Stimulated activated naive CD8-positive, alpha-beta T cell treated with anti-CD3 and anti-CD28 coated beads, Interleukin-15, Interleukin-2, amounts not matched to agents 100 ng/mL and 50 ng/mL, for 24 hours (primary cell): ENCODE measurements around the gene SLC6A4.
A peak's percentile ranks its signal among the peaks of the same experiment; 100 is the strongest.

ENCODE experiments used
- H3K27ac Mint-ChIP-seq: one replicate; pipeline ENCODE4 v1.8.0; 2021; ENCODE audit warnings: mild to moderate bottlenecking, mixed read lengths
- H3K27me3 Mint-ChIP-seq: one replicate; pipeline ENCODE4 v1.8.0; 2021; ENCODE audit warnings: mixed read lengths
- H3K36me3 Mint-ChIP-seq: one replicate; pipeline ENCODE4 v1.8.0; 2021; ENCODE audit warnings: low read depth, mixed read lengths
- H3K4me1 Mint-ChIP-seq: one replicate; pipeline ENCODE4 v1.8.0; 2021; ENCODE audit warnings: low read depth, mixed read lengths
- H3K4me3 Mint-ChIP-seq: one replicate; pipeline ENCODE4 v1.8.0; 2021; ENCODE audit warnings: mild to moderate bottlenecking, mixed read lengths
- H3K9me3 Mint-ChIP-seq: one replicate; pipeline ENCODE4 v1.8.0; 2021; ENCODE audit warnings: mixed read lengths

The SLC6A4 gene

GRCh38 chr17:30246460-30246859 is 11.0 kb upstream of the SLC6A4 start:
- Mint-ChIP-seq H3K4me1 (no peaks in the 10 kb centered on the region), H3K27ac (no peak overlapping the region), H3K9me3 (no peaks in the 10 kb centered on the region)

GRCh38 chr17:30244853-30245385 is 9.4 kb upstream of the SLC6A4 start:
- Mint-ChIP-seq H3K27ac (no peak overlapping the region), H3K4me1 (no peaks in the 10 kb centered on the region), H3K9me3 (no peaks in the 10 kb centered on the region)

More at GRCh38 chr17:30246460-30246859, 11.0 kb upstream of the SLC6A4 start:
- H3K27me3 Mint-ChIP-seq, result no peaks in the 10 kb centered on the region
- peaks cover 56% of the 10 kb centered on the region for H3K36me3 Mint-ChIP-seq
- H3K4me3 Mint-ChIP-seq, result no peak overlapping the region

DNA sequence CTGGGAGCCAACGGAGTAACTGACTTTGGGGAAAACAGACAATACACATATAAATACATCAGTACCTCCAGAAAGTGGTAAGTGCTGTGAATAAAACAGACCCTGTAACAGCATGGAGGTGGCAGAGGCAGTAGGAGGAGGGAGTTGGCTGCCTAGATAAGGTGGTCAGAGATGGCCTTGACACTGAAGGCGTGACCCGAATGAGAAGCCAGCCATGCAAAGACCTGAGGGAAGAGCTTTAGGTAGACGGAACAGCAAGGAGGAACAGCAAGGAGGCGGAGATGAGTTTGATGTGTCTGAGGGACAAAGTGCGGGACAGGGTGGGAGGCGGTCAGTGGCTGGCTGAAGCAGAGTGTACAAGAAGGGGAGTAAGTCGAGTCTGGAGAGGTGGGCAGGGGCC is 8.1 kb upstream of the SLC6A4 start:
- H3K27ac Mint-ChIP-seq, result no peak overlapping the region
- H3K4me3 Mint-ChIP-seq, result no peak overlapping the region
- no peaks in the 10 kb centered on the region for H3K9me3 Mint-ChIP-seq
- H3K36me3 Mint-ChIP-seq, result peaks cover 27% of the 10 kb centered on the region
- H3K27me3 Mint-ChIP-seq, result peaks cover 16% of the 10 kb centered on the region
- H3K4me1 Mint-ChIP-seq, result no peaks in the 10 kb centered on the region

More at GRCh38 chr17:30244853-30245385, 9.4 kb upstream of the SLC6A4 start:
- H3K36me3 Mint-ChIP-seq, result peaks cover 40% of the 10 kb centered on the region
- no peak overlapping the region for H3K4me3 Mint-ChIP-seq
- peaks cover 9% of the 10 kb centered on the region for H3K27me3 Mint-ChIP-seq

DNA sequence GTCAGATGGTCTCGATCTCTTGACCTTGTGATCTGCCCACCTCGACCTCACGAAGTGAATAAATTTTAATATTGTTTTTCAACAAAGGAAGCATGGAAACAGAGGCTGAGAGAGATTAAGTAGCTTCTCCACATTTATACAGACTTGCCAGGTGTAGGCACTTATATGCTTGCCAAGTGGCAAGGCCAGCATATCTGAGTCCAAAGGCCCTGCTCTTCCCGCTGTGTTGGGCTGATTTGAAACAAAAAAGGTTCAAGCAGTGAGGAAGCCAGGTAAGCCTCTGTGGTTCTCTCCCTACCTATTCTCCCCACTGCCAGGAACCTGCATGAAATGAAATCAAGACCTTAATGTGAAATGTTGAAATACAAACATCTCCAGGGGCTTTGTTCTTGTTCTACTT is 7.5 kb upstream of the SLC6A4 start:
- no peak overlapping the region for H3K4me3 Mint-ChIP-seq
- H3K9me3 Mint-ChIP-seq, result no peaks in the 10 kb centered on the region
- H3K27ac Mint-ChIP-seq, result no peak overlapping the region
- H3K4me1 Mint-ChIP-seq, result peaks cover 3% of the 10 kb centered on the region
- H3K36me3 Mint-ChIP-seq, result peaks cover 21% of the 10 kb centered on the region
- peaks cover 21% of the 10 kb centered on the region for H3K27me3 Mint-ChIP-seq

GRCh38 chr17:30241051-30241450 is 5.6 kb upstream of the SLC6A4 start:
- Mint-ChIP-seq H3K4me3 (no peak overlapping the region), H3K4me1 (peaks cover 8% of the 10 kb centered on the region), H3K9me3 (no peaks in the 10 kb centered on the region), H3K27me3 (peaks cover 37% of the 10 kb centered on the region), H3K36me3 (peaks cover 4% of the 10 kb centered on the region), H3K27ac (no peak overlapping the region)

- peaks cover 41% of the 10 kb centered on the region for H3K27me3 Mint-ChIP-seq
- no peaks in the 10 kb centered on the region for H3K36me3 Mint-ChIP-seq
- no peaks in the 10 kb centered on the region for H3K9me3 Mint-ChIP-seq
- no peak overlapping the region for H3K4me3 Mint-ChIP-seq
- H3K27ac Mint-ChIP-seq, result no peak overlapping the region
- peaks cover 9% of the 10 kb centered on the region for H3K4me1 Mint-ChIP-seq
These were observed 4.7 kb upstream of the SLC6A4 start for GRCh38 chr17:30240177-30240576.

DNA sequence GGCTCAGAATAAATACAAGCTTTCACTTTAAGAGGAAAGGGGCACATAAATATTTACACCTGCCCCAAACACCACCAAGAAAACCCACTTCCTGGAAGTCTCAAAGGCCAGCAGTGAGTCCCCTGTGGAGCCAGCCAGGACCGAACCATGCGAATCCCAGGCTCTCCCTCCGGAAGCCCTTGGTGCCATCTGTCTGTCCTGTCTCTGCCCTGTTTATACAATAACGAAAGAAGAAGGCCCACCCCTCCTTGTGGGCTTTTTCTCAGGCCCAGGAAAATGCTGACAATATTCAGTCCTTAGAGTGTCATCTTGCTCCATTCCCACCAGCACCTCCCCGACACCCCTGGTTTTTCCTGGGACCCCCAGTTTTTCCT is 3.6 kb upstream of the SLC6A4 start:
- Mint-ChIP-seq H3K9me3 (no peaks in the 10 kb centered on the region), H3K4me1 (peaks cover 15% of the 10 kb centered on the region), H3K36me3 (no peaks in the 10 kb centered on the region), H3K27ac (no peak overlapping the region), H3K27me3 (peaks cover 52% of the 10 kb centered on the region), H3K4me3 (no peak overlapping the region)

- no peaks in the 10 kb centered on the region for H3K9me3 Mint-ChIP-seq
- H3K4me3 Mint-ChIP-seq, result no peak overlapping the region
- no peaks in the 10 kb centered on the region for H3K36me3 Mint-ChIP-seq
- peaks cover 15% of the 10 kb centered on the region for H3K4me1 Mint-ChIP-seq
- H3K27ac Mint-ChIP-seq, result no peak overlapping the region
- H3K27me3 Mint-ChIP-seq, result peaks cover 57% of the 10 kb centered on the region
These were observed 3.0 kb upstream of the SLC6A4 start for GRCh38 chr17:30238387-30239088.

DNA sequence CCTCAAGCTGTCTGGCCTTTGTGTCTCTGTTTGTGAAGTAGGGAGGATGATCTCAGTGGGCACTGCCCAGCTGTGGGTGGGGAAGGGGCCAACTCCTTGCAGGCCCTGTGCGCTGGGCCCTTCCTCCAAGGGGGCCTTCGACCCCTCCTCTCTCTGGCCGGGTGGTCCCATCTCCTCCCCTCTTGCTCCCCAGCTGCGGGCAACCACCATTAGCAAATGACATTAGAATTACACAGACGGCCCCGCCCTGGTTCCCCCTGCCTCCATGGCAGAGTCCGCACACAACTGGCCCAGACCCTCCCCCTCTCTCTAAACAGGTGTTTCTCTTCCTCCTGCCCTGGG is 2.5 kb upstream of the SLC6A4 start:
- H3K27me3 Mint-ChIP-seq, result peaks cover 61% of the 10 kb centered on the region
- no peak overlapping the region for H3K4me3 Mint-ChIP-seq

DNA sequence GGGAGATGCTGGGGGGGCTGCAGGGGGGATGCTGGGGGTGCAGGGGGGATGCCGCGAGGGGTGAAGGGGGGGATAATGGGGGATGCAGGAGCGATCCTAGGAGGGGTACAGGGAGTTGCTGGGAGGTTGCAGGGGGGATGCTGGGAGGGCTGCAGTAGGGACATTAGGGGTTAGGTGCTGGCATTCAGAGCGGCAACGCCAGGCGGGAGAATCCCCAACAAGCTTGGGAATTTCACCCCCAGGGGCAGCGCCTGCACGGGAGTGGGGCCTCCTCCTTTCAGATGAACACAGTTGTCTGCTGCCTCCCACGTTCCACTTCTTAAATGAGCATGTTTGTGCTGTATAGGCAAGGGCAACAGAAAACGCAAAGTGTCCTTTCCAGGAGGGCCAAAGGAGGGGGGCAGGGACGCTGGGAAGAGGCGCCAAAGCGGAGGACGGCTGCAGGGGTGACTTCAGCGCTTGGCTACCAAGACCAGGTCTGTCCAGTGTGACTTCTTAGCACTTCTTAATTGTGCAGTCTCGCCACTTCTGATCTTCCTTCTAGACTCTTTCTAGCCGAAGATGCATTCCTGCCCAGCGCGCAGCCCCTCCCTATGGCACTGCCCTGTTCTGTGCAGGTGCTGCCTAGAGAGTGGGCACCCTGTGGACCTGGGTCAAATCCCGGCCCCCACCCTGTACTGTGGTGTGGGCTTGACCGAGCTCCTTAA is 2.0 kb upstream of the SLC6A4 start:
- Mint-ChIP-seq H3K9me3 (no peaks in the 10 kb centered on the region), H3K36me3 (no peaks in the 10 kb centered on the region), H3K4me1 (peaks cover 15% of the 10 kb centered on the region), H3K27ac (no peak overlapping the region), H3K27me3 (peaks cover 66% of the 10 kb centered on the region), H3K4me3 (no peak overlapping the region)

More for the DNA sequence above, 2.5 kb upstream of the SLC6A4 start:
- Mint-ChIP-seq H3K4me1 (peaks cover 15% of the 10 kb centered on the region), H3K9me3 (no peaks in the 10 kb centered on the region), H3K27ac (no peak overlapping the region), H3K36me3 (no peaks in the 10 kb centered on the region)

- Mint-ChIP-seq H3K4me3 (no peak overlapping the region), H3K9me3 (no peaks in the 10 kb centered on the region), H3K27ac (no peak overlapping the region), H3K36me3 (no peaks in the 10 kb centered on the region), H3K4me1 (peaks cover 15% of the 10 kb centered on the region), H3K27me3 (peaks cover 70% of the 10 kb centered on the region)
These were observed 1.3 kb upstream of the SLC6A4 start for GRCh38 chr17:30236766-30237165.

GRCh38 chr17:30236297-30236624 is 764 bp upstream of the SLC6A4 start:
- peaks cover 69% of the 10 kb centered on the region for H3K27me3 Mint-ChIP-seq
- H3K4me3 Mint-ChIP-seq, result peak overlapping the region; percentile 71
- no peak overlapping the region for H3K27ac Mint-ChIP-seq
- no peaks in the 10 kb centered on the region for H3K36me3 Mint-ChIP-seq
- no peaks in the 10 kb centered on the region for H3K9me3 Mint-ChIP-seq
- peaks cover 15% of the 10 kb centered on the region for H3K4me1 Mint-ChIP-seq

- peak overlapping the region; percentile 14 for H3K4me3 Mint-ChIP-seq
- H3K27ac Mint-ChIP-seq, result no peak overlapping the region
- H3K4me1 Mint-ChIP-seq, result peaks cover 15% of the 10 kb centered on the region
- H3K27me3 Mint-ChIP-seq, result peaks cover 61% of the 10 kb centered on the region
- no peaks in the 10 kb centered on the region for H3K9me3 Mint-ChIP-seq
- H3K36me3 Mint-ChIP-seq, result no peaks in the 10 kb centered on the region
These were observed 533 bp downstream of the SLC6A4 start for GRCh38 chr17:30234964-30235363.

DNA sequence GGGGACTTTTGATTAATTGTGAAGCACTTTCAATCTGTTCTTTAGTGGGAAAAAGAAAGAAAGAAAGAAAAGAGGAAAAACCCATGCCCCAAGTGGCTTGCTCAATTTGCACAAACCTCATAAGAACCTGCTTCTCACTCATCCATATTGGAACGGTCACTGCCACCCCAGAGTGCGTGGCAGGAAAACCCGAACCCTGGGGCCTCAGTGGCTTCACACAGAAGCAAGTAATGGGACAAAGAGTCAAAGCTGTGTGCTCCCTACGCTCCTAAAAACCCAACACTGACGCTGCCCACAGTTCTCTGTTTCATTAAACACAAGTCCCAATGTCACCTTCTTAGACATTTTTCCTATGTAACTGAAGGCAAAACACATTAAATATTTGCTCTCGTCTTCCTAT is 1.2 kb downstream of the SLC6A4 start:
- Mint-ChIP-seq H3K27ac (no peak overlapping the region), H3K4me1 (peaks cover 15% of the 10 kb centered on the region), H3K9me3 (no peaks in the 10 kb centered on the region), H3K4me3 (no peak overlapping the region), H3K27me3 (peaks cover 60% of the 10 kb centered on the region), H3K36me3 (no peaks in the 10 kb centered on the region)

- Mint-ChIP-seq H3K9me3 (no peaks in the 10 kb centered on the region), H3K4me3 (no peak overlapping the region), H3K27ac (no peak overlapping the region), H3K27me3 (peaks cover 48% of the 10 kb centered on the region), H3K36me3 (no peaks in the 10 kb centered on the region), H3K4me1 (peaks cover 11% of the 10 kb centered on the region)
These were observed 2.6 kb downstream of the SLC6A4 start for GRCh38 chr17:30232824-30233427.
